Measurements from ENCODE around the gene TFPI. TPM values are rescaled to one million over a fixed set of nuclear protein-coding genes. Genes with fewer than 3 reads are reported as not detected.

The TFPI gene
- total RNA-seq, 1 experiment from 2014 or later: 125 TPM

GRCh38 chr2:187552828-187553681 is 1.2 kb downstream of the TFPI start:
- peaks cover 50% of the 10 kb centered on the region for H3K36me3 Mint-ChIP-seq (ENCODE audit: insufficient read depth, unreplicated experiment)
- no peak for DNase-seq
- H3K9me3 Mint-ChIP-seq (ENCODE audit: low read depth, unreplicated experiment): no peaks in the 10 kb centered on the region
- peak overlapping the region; percentile 82 for H3K4me3 Mint-ChIP-seq (ENCODE audit: low read depth, unreplicated experiment)
- TF ChIP-seq, protein P1, sequence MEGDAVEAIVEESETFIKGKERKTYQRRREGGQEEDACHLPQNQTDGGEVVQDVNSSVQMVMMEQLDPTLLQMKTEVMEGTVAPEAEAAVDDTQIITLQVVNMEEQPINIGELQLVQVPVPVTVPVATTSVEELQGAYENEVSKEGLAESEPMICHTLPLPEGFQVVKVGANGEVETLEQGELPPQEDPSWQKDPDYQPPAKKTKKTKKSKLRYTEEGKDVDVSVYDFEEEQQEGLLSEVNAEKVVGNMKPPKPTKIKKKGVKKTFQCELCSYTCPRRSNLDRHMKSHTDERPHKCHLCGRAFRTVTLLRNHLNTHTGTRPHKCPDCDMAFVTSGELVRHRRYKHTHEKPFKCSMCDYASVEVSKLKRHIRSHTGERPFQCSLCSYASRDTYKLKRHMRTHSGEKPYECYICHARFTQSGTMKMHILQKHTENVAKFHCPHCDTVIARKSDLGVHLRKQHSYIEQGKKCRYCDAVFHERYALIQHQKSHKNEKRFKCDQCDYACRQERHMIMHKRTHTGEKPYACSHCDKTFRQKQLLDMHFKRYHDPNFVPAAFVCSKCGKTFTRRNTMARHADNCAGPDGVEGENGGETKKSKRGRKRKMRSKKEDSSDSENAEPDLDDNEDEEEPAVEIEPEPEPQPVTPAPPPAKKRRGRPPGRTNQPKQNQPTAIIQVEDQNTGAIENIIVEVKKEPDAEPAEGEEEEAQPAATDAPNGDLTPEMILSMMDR (IDR thresholded peaks at IDR 0.05; ENCODE audit: unreplicated experiment): no peak
- CTCF ChIA-PET: no interaction called here
- TSS peak; percentile 39 for BruUV-seq (replicated peaks)
- peaks cover 41% of the 10 kb centered on the region for H3K4me1 Mint-ChIP-seq (ENCODE audit: low read depth, unreplicated experiment)
- intact Hi-C loops (cut with micrococcal nuclease; ENCODE audit: unreplicated experiment): loop anchor here (2.0 to 5.0 kb wide), 2 partner anchors 52 to 739 kb away; partner anchors contain the start of gene GULP1
- no peaks in the 10 kb centered on the region for H3K27me3 Mint-ChIP-seq (ENCODE audit: unreplicated experiment)
- peak overlapping the region; percentile 92 for H3K27ac Mint-ChIP-seq (ENCODE audit: unreplicated experiment)

DNA sequence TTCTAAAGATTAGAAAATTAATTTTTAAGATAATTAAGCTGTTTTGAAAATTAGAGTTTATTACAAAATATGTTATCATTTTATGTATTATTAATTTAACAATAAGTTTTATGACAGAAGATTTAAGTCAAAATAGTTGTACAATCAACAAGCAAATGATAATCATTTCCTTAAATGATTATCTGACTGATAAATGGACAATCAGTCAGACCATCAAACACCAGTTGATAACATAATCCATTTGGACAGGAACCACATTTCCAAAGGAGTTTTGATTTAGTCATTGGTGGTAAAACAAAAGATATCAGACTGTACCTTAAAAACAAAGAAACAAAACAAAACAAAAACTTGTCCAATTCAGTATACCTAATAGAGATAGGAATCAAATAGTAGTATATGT is 1.9 kb downstream of the TFPI start:
- Mint-ChIP-seq H3K36me3 (ENCODE audit: insufficient read depth, unreplicated experiment) (peaks cover 55% of the 10 kb centered on the region), H3K4me1 (ENCODE audit: low read depth, unreplicated experiment) (peaks cover 48% of the 10 kb centered on the region), H3K9me3 (ENCODE audit: low read depth, unreplicated experiment) (no peaks in the 10 kb centered on the region), H3K27me3 (ENCODE audit: unreplicated experiment) (no peaks in the 10 kb centered on the region), H3K4me3 (ENCODE audit: low read depth, unreplicated experiment) (peak overlapping the region; percentile 82), H3K27ac (ENCODE audit: unreplicated experiment) (peak overlapping the region; percentile 92)
- DNase-seq: no peak
- intact Hi-C loops (cut with micrococcal nuclease; ENCODE audit: unreplicated experiment): loop anchor here (2.0 to 5.0 kb wide), 2 partner anchors 52 to 740 kb away; partner anchors contain the start of gene GULP1
- BruUV-seq (replicated peaks): no TSS peak
- CTCF ChIA-PET: no interaction called here
- TF ChIP-seq, protein P1 (IDR thresholded peaks at IDR 0.05; ENCODE audit: unreplicated experiment): no peak

DNA sequence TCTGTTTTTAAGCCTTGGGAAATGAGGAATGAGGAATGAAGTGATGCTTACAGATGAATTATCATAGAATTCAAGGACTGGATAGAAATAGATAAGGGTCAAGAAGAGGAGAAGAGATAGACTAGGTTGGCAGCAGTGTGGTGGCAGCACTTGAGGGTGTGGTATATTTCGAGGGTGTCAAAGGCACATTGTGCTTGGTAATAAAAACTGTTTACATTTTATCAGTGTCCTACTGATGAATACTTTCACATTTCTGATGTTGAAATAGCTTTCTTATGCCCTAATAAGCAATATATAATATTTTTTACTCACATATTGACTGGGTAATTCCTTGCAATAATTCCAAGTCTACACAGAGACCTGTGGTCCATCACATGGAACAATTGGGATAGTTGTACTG is 3.4 kb downstream of the TFPI start:
- Mint-ChIP-seq H3K4me3 (ENCODE audit: low read depth, unreplicated experiment) (peak overlapping the region; percentile 82), H3K4me1 (ENCODE audit: low read depth, unreplicated experiment) (peaks cover 63% of the 10 kb centered on the region), H3K36me3 (ENCODE audit: insufficient read depth, unreplicated experiment) (peaks cover 68% of the 10 kb centered on the region), H3K27ac (ENCODE audit: unreplicated experiment) (peak overlapping the region; percentile 88), H3K9me3 (ENCODE audit: low read depth, unreplicated experiment) (no peaks in the 10 kb centered on the region), H3K27me3 (ENCODE audit: unreplicated experiment) (no peaks in the 10 kb centered on the region)
- intact Hi-C loops (cut with micrococcal nuclease; ENCODE audit: unreplicated experiment): loop anchor here (5.0 kb wide), 1 partner anchor 741 kb away; the partner anchor contains the start of gene GULP1
- TF ChIP-seq, protein P1 (IDR thresholded peaks at IDR 0.05; ENCODE audit: unreplicated experiment): no peak
- BruUV-seq (replicated peaks): no TSS peak
- CTCF ChIA-PET: interaction anchor here (2.2 kb wide), 1 partner anchor 24 kb away, joined by 6 read pairs; no protein-coding TSS in a partner anchor
- no peak for DNase-seq

- intact Hi-C loops (cut with micrococcal nuclease; ENCODE audit: unreplicated experiment): loop anchor here (5.0 kb wide), 1 partner anchor 742 kb away; the partner anchor contains the start of gene GULP1
- TF ChIP-seq, protein P1 (IDR thresholded peaks at IDR 0.05; ENCODE audit: unreplicated experiment): no peak
- H3K27me3 Mint-ChIP-seq (ENCODE audit: unreplicated experiment): no peaks in the 10 kb centered on the region
- CTCF ChIA-PET: interaction anchor here (0.6 to 2.2 kb wide), 5 partner anchors 17 to 82 kb away, joined by 3 to 6 read pairs (median 4); no protein-coding TSS in a partner anchor
- H3K4me1 Mint-ChIP-seq (ENCODE audit: low read depth, unreplicated experiment): peaks cover 60% of the 10 kb centered on the region
- H3K27ac Mint-ChIP-seq (ENCODE audit: unreplicated experiment): peak overlapping the region; percentile 88
- H3K36me3 Mint-ChIP-seq (ENCODE audit: insufficient read depth, unreplicated experiment): peaks cover 74% of the 10 kb centered on the region
- no peak for DNase-seq
- BruUV-seq (replicated peaks): no TSS peak
- no peaks in the 10 kb centered on the region for H3K9me3 Mint-ChIP-seq (ENCODE audit: low read depth, unreplicated experiment)
- H3K4me3 Mint-ChIP-seq (ENCODE audit: low read depth, unreplicated experiment): peak overlapping the region; percentile 82
Measured at GRCh38 chr2:187549951-187550555, 4.2 kb downstream of the TFPI start.

Measured in Calu3 (cell line).